HEK293 (cell line): ENCODE results near the gene CHEK2.

Source experiments
- ELK4 ChIP-seq: IDR thresholded peaks from 2 replicates; pipeline ENCODE4 v1.6.1; 2011; ENCODE audit warnings: mild to moderate bottlenecking, low read depth, low read length, borderline replicate concordance
- GFI1B ChIP-seq: fragments of 450-650 bp; formaldehyde crosslinking; IDR thresholded peaks from 2 replicates; pipeline ENCODE4 v1.5.1; 2016; ENCODE audit warnings: missing biosample characterization, missing genetic modification characterization
- GLIS1 ChIP-seq: fragments of 450-650 bp; formaldehyde crosslinking; IDR thresholded peaks from 2 replicates; pipeline ENCODE4 v1.5.1; 2016; ENCODE audit warnings: missing biosample characterization, missing genetic modification characterization
- MYNN ChIP-seq: fragments of 450-650 bp; formaldehyde crosslinking; IDR thresholded peaks from 2 replicates; pipeline ENCODE4 v1.5.1; 2016; ENCODE audit warnings: missing biosample characterization, missing genetic modification characterization, borderline replicate concordance
- OSR2 ChIP-seq: fragments of 450-650 bp; formaldehyde crosslinking; IDR thresholded peaks from 2 replicates; pipeline ENCODE4 v1.5.1; 2016; ENCODE audit warnings: missing biosample characterization, missing genetic modification characterization
- PBX3 ChIP-seq: sonication (generic); formaldehyde crosslinking; IDR thresholded peaks from 2 replicates; pipeline ENCODE4 v1.8.1; 2022; ENCODE audit warnings: mild to moderate bottlenecking, moderate library complexity, missing genetic modification reagents
- SCRT1 ChIP-seq: fragments of 450-650 bp; formaldehyde crosslinking; IDR thresholded peaks from 2 replicates; pipeline ENCODE4 v1.5.1; 2016; ENCODE audit warnings: missing biosample characterization, missing genetic modification characterization, borderline replicate concordance
- SETDB1 ChIP-seq: IDR thresholded peaks from one replicate; pipeline ENCODE4 v1.6.1; 2017; ENCODE audit warnings: mild to moderate bottlenecking, low read length, moderate library complexity, mixed read lengths; ENCODE audit not compliant: insufficient read length
- SP2 ChIP-seq: fragments of 450-650 bp; formaldehyde crosslinking; IDR thresholded peaks from 2 replicates; pipeline ENCODE4 v1.5.1; 2016; ENCODE audit warnings: missing biosample characterization, missing genetic modification characterization
- ZBTB10 ChIP-seq: fragments of 450-650 bp; formaldehyde crosslinking; IDR thresholded peaks from 2 replicates; pipeline ENCODE4 v1.5.1; 2016; ENCODE audit warnings: missing biosample characterization, missing genetic modification characterization
- ZBTB17 ChIP-seq: fragments of 450-650 bp; formaldehyde crosslinking; IDR thresholded peaks from 2 replicates; pipeline ENCODE4 v1.5.1; 2016; ENCODE audit warnings: missing biosample characterization, missing genetic modification characterization
- ZBTB8A ChIP-seq: fragments of 450-650 bp; formaldehyde crosslinking; IDR thresholded peaks from 2 replicates; pipeline ENCODE4 v1.5.1; 2016; ENCODE audit warnings: missing biosample characterization, missing genetic modification characterization
- ZEB2 ChIP-seq: fragments of 450-650 bp; formaldehyde crosslinking; IDR thresholded peaks from 2 replicates; pipeline ENCODE4 v1.5.1; 2016; ENCODE audit warnings: missing biosample characterization, missing genetic modification characterization
- ZIC2 ChIP-seq: fragments of 450-650 bp; formaldehyde crosslinking; IDR thresholded peaks from 2 replicates; pipeline ENCODE4 v1.5.1; 2016; ENCODE audit warnings: missing biosample characterization, missing genetic modification characterization
- ZNF132 ChIP-seq: fragments of 450-650 bp; formaldehyde crosslinking; IDR thresholded peaks from 2 replicates; pipeline ENCODE4 v1.5.1; 2017; ENCODE audit warnings: missing biosample characterization, missing genetic modification characterization, borderline replicate concordance
- ZNF133 ChIP-seq: fragments of 450-650 bp; formaldehyde crosslinking; IDR thresholded peaks from 2 replicates; pipeline ENCODE4 v1.5.1; 2016; ENCODE audit warnings: missing biosample characterization, missing genetic modification characterization
- ZNF157 ChIP-seq: fragments of 450-650 bp; formaldehyde crosslinking; IDR thresholded peaks from 2 replicates; pipeline ENCODE4 v1.5.1; 2016; ENCODE audit warnings: missing biosample characterization, missing genetic modification characterization
- ZNF175 ChIP-seq: fragments of 450-650 bp; formaldehyde crosslinking; IDR thresholded peaks from 2 replicates; pipeline ENCODE4 v1.5.1; 2016; ENCODE audit warnings: missing biosample characterization, missing genetic modification characterization
- ZNF221 ChIP-seq: fragments of 450-650 bp; formaldehyde crosslinking; IDR thresholded peaks from 2 replicates; pipeline ENCODE4 v1.5.1; 2017; ENCODE audit warnings: missing biosample characterization, missing genetic modification characterization, borderline replicate concordance
- ZNF223 ChIP-seq: fragments of 450-650 bp; formaldehyde crosslinking; IDR thresholded peaks from 2 replicates; pipeline ENCODE4 v1.5.1; 2016; ENCODE audit warnings: missing biosample characterization, missing genetic modification characterization
- ZNF324 ChIP-seq: fragments of 450-650 bp; formaldehyde crosslinking; IDR thresholded peaks from 2 replicates; pipeline ENCODE4 v1.5.1; 2016; ENCODE audit warnings: missing biosample characterization, missing genetic modification characterization
- ZNF335 ChIP-seq: fragments of 450-650 bp; formaldehyde crosslinking; conservative IDR thresholded peaks from 2 replicates; pipeline ENCODE4 v1.5.1; 2016; ENCODE audit warnings: missing biosample characterization, missing genetic modification characterization
- ZNF366 ChIP-seq: fragments of 450-650 bp; formaldehyde crosslinking; conservative IDR thresholded peaks from 2 replicates; pipeline ENCODE4 v1.5.1; 2016; ENCODE audit warnings: missing biosample characterization, missing genetic modification characterization
- ZNF514 ChIP-seq: fragments of 450-650 bp; formaldehyde crosslinking; IDR thresholded peaks from 2 replicates; pipeline ENCODE4 v1.5.1; 2016; ENCODE audit warnings: missing biosample characterization, missing genetic modification characterization
- ZNF544 ChIP-seq: fragments of 450-650 bp; formaldehyde crosslinking; IDR thresholded peaks from 2 replicates; pipeline ENCODE4 v1.5.0; 2017; ENCODE audit warnings: missing biosample characterization, missing genetic modification characterization
- ZNF596 ChIP-seq: fragments of 450-650 bp; IDR thresholded peaks from 2 replicates; pipeline ENCODE4 v1.5.0; 2018; ENCODE audit warnings: missing biosample characterization, mild to moderate bottlenecking, missing genetic modification characterization, moderate library complexity
- ZNF645 ChIP-seq: fragments of 450-650 bp; formaldehyde crosslinking; IDR thresholded peaks from 2 replicates; pipeline ENCODE4; 2016; ENCODE audit warnings: missing biosample characterization, missing genetic modification characterization
- ZNF707 ChIP-seq: fragments of 450-650 bp; formaldehyde crosslinking; IDR thresholded peaks from 2 replicates; pipeline ENCODE4 v1.5.1; 2016; ENCODE audit warnings: missing biosample characterization, missing genetic modification characterization
- ZNF76 ChIP-seq: fragments of 450-650 bp; formaldehyde crosslinking; IDR thresholded peaks from 2 replicates; pipeline ENCODE4; 2016; ENCODE audit warnings: low read depth, missing biosample characterization, missing genetic modification characterization, borderline replicate concordance
- ZNF776 ChIP-seq: fragments of 450-650 bp; formaldehyde crosslinking; IDR thresholded peaks from 2 replicates; pipeline ENCODE4 v1.5.0; 2017; ENCODE audit warnings: missing biosample characterization, missing genetic modification characterization, borderline replicate concordance
- ZNF785 ChIP-seq: fragments of 450-650 bp; formaldehyde crosslinking; IDR thresholded peaks from 2 replicates; pipeline ENCODE4 v1.5.1; 2016; ENCODE audit warnings: missing biosample characterization, missing genetic modification characterization
- ZSCAN18 ChIP-seq: fragments of 450-650 bp; formaldehyde crosslinking; IDR thresholded peaks from 2 replicates; pipeline ENCODE4 v1.5.1; 2016; ENCODE audit warnings: missing biosample characterization, missing genetic modification characterization

CHEK2 gene

GRCh38 chr22:28783786-28784671 is 42.4 kb upstream of the CHEK2 start (continued):
- peak; percentile 97 for TF ChIP-seq OSR2 (tag by site-specific recombination)
- TF ChIP-seq ZBTB10 (tag by site-specific recombination) = no peak
- TF ChIP-seq PBX3 (CRISPR knock-in tag) = no peak
- no peak for TF ChIP-seq ZNF645
- no peak for TF ChIP-seq ZNF133 (tag by site-specific recombination)
- no peak for TF ChIP-seq SP2 (tag by site-specific recombination)
- TF ChIP-seq GFI1B (tag by site-specific recombination) = no peak
- TF ChIP-seq ZNF707 = no peak
- no peak for TF ChIP-seq ZSCAN18
- TF ChIP-seq ZNF221 = no peak
- TF ChIP-seq ZNF596 = no peak
- TF ChIP-seq ZNF514 (tag by site-specific recombination) = no peak
- TF ChIP-seq ZEB2 (tag by site-specific recombination) = no peak
- TF ChIP-seq ZBTB17 = peak; percentile 89
- no peak for TF ChIP-seq ZNF324 (tag by site-specific recombination)
- no peak for TF ChIP-seq ZNF335 (tag by site-specific recombination)
- TF ChIP-seq ZNF76 (tag by site-specific recombination) = no peak
- no peak for TF ChIP-seq ZNF544
- TF ChIP-seq GLIS1 (tag by site-specific recombination) = no peak
- no peak for TF ChIP-seq ZNF132 (tag by site-specific recombination)
- TF ChIP-seq MYNN (tag by site-specific recombination) = no peak
- TF ChIP-seq ZNF366 (tag by site-specific recombination) = no peak
- TF ChIP-seq ZNF175 = no peak
- TF ChIP-seq ZNF157 (tag by site-specific recombination) = no peak
- no peak for TF ChIP-seq ZNF785 (tag by site-specific recombination)
- no peak; the same call in 1 of the 2 replicates for TF ChIP-seq SCRT1 (tag by site-specific recombination)
- 0 out of 2 replicates have a peak, but pooled peaks have one; percentile 31 for TF ChIP-seq ZBTB8A (tag by site-specific recombination)
- no peak for TF ChIP-seq SETDB1
- no peak for TF ChIP-seq ZNF776 (tag by site-specific recombination)
- TF ChIP-seq ZNF223 (tag by site-specific recombination) = no peak
- no peak for TF ChIP-seq ELK4
- no peak for TF ChIP-seq ZIC2 (tag by site-specific recombination)
